ENCODE data around the gene MYOD1.

DNA sequence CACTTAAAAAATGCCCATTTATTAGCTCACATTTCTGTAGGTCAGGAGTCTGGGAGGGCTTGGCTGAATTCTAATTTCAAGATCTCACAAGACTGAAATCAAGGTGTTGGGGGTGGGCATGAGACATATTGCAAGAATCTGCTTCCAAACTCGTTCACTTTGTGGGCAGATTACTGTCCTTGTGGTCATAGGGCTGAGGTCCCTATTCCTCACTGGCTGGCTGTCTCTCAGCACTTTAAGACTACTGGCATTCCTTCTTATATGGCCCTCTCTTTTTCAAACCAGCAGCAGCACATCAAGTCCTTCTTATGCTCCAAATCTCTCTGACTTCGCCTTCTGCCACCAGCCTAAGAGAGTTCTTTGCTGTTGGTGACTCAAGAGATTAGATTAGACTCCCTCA, 27.8 kb upstream of the MYOD1 start:
- no peak for TF ChIP-seq RFX5 (IDR thresholded peaks at IDR 0.05; ENCODE audit: low read depth, low read length)
- TF ChIP-seq, protein P1, sequence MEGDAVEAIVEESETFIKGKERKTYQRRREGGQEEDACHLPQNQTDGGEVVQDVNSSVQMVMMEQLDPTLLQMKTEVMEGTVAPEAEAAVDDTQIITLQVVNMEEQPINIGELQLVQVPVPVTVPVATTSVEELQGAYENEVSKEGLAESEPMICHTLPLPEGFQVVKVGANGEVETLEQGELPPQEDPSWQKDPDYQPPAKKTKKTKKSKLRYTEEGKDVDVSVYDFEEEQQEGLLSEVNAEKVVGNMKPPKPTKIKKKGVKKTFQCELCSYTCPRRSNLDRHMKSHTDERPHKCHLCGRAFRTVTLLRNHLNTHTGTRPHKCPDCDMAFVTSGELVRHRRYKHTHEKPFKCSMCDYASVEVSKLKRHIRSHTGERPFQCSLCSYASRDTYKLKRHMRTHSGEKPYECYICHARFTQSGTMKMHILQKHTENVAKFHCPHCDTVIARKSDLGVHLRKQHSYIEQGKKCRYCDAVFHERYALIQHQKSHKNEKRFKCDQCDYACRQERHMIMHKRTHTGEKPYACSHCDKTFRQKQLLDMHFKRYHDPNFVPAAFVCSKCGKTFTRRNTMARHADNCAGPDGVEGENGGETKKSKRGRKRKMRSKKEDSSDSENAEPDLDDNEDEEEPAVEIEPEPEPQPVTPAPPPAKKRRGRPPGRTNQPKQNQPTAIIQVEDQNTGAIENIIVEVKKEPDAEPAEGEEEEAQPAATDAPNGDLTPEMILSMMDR (conservative IDR thresholded peaks at IDR 0.05; ENCODE audit: low read depth, low read length) = no peak
- no peak for TF ChIP-seq RCOR1 (IDR thresholded peaks at IDR 0.05; ENCODE audit: insufficient replicate concordance, low read length)
